Inflammatory macrophage treated with lipopolysaccharide for 4 hours (primary cell): ENCODE measurements around the gene C1orf53.

ENCODE experiments used
- DNase-seq: peaks from one replicate; pipeline ENCODE4 v3.0.0-alpha.2; 2020

The C1orf53 gene

GRCh38 chr1:197908716-197909220 lies 6.3 kb downstream of the C1orf53 start:
- no peak for DNase-seq

- DNase-seq = no peak
Observed at GRCh38 chr1:197909384-197909783, 7.0 kb downstream of the C1orf53 start.

GRCh38 chr1:197910120-197910991 lies 7.9 kb downstream of the C1orf53 start:
- DNase-seq = no peak

- no peak for DNase-seq
Observed at GRCh38 chr1:197911111-197911856, 8.9 kb downstream of the C1orf53 start.

- DNase-seq = no peak
Observed at GRCh38 chr1:197911857-197912696, 9.6 kb downstream of the C1orf53 start.

GRCh38 chr1:197912739-197913494 lies 10.5 kb downstream of the C1orf53 start:
- DNase-seq = no peak

- no peak for DNase-seq
Observed at GRCh38 chr1:197913495-197914276, 11.3 kb downstream of the C1orf53 start.

- no peak for DNase-seq
Observed at GRCh38 chr1:197914510-197914909, 12.1 kb downstream of the C1orf53 start.

- no peak for DNase-seq
Observed at GRCh38 chr1:197915260-197915861, 12.9 kb downstream of the C1orf53 start.

- peak; percentile 23 for DNase-seq
Observed at GRCh38 chr1:197915862-197916499, 13.6 kb downstream of the C1orf53 start.

- no peak for DNase-seq
Observed at GRCh38 chr1:197916500-197916983, 14.1 kb downstream of the C1orf53 start.

GRCh38 chr1:197917805-197918651 lies 15.6 kb downstream of the C1orf53 start:
- no peak for DNase-seq

GRCh38 chr1:197918807-197919345 lies 16.4 kb downstream of the C1orf53 start:
- no peak for DNase-seq

- no peak for DNase-seq
Observed at GRCh38 chr1:197919346-197920066, 17.1 kb downstream of the C1orf53 start.

- no peak for DNase-seq
Observed at GRCh38 chr1:197920067-197920396, 17.6 kb downstream of the C1orf53 start.

GRCh38 chr1:197920414-197921117 lies 18.1 kb downstream of the C1orf53 start:
- DNase-seq = no peak

GRCh38 chr1:197921235-197922069 lies 19.0 kb downstream of the C1orf53 start:
- DNase-seq = no peak
